Mammary epithelial cell (primary cell): ENCODE results near the gene ZBTB44.

Experiments
- EZH2 ChIP-seq: IDR thresholded peaks from 2 replicates; pipeline ENCODE4 v1.6.1; 2012; ENCODE audit warnings: low read length, inconsistent platforms, borderline replicate concordance
- TF ChIP-seq, protein P1 (sequence below), 2 donors: IDR thresholded peaks in 1 of 2; conservative IDR thresholded peaks in 1 of 2; 2 replicates each; pipeline ENCODE4 v1.5.1; 2011 to 2012; ENCODE audit warnings: inconsistent platforms in 2 of 2, low read length in 2 of 2, mild to moderate bottlenecking in 2 of 2, control low read depth in 1 of 2, low read depth in 1 of 2; ENCODE audit not compliant: insufficient read depth in 1 of 2; ENCODE audit errors: extremely low read depth in 1 of 2

DNA sequence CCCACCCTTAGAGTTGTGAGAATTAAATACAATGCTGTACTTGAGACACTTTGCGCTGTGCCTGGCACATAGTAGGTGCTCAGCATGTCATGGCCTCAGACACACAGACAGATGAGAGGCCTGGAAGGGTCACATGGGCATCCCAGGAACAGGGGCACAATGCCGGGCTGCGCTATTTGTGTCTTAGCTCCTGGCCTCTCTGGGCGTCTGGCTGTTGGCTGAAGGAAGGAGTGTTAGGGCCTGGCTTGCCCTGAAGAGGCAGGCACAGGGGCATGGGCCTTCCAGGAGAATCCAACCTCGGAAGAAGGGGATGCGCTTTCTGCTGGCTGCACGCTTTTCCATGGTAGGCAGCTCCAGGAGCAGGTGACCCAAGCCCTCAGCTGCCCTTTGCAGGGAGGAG, 113.7 kb downstream of the ZBTB44 start:
- TF ChIP-seq, protein P1, sequence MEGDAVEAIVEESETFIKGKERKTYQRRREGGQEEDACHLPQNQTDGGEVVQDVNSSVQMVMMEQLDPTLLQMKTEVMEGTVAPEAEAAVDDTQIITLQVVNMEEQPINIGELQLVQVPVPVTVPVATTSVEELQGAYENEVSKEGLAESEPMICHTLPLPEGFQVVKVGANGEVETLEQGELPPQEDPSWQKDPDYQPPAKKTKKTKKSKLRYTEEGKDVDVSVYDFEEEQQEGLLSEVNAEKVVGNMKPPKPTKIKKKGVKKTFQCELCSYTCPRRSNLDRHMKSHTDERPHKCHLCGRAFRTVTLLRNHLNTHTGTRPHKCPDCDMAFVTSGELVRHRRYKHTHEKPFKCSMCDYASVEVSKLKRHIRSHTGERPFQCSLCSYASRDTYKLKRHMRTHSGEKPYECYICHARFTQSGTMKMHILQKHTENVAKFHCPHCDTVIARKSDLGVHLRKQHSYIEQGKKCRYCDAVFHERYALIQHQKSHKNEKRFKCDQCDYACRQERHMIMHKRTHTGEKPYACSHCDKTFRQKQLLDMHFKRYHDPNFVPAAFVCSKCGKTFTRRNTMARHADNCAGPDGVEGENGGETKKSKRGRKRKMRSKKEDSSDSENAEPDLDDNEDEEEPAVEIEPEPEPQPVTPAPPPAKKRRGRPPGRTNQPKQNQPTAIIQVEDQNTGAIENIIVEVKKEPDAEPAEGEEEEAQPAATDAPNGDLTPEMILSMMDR (conservative IDR thresholded peaks at IDR 0.05 in 1 of 2, IDR thresholded peaks at IDR 0.05 in 1 of 2; ENCODE audit: extremely low read depth in 1 of 2, insufficient read depth in 1 of 2, low read depth in 1 of 2, low read length in 2 of 2), result no peak
- TF ChIP-seq EZH2, result no peak
